Right ventricle myocardium inferior (tissue), 1 donor: Measurements from ENCODE around the gene PGA3. TPM values are rescaled to one million over a fixed set of nuclear protein-coding genes. Genes with fewer than 3 reads are reported as not detected.
"Not testable (repeated sequence)": the region's sequence is repeated elsewhere in the genome, so short reads cannot be mapped to it uniquely, and the experiment has no call there.

ENCODE experiments used
- ATAC-seq: fragments of 200-7000 bp; cut with Tn5 transposase; one replicate; pipeline ENCODE4 v1.9.1; 2020; ENCODE audit warnings: mild to moderate bottlenecking, moderate library complexity
- DNase-seq: peaks from one replicate; pipeline ENCODE4 v3.0.0; 2021; ENCODE audit errors: missing footprints
- intact Hi-C: fragments of 100-400 bp; cut with DNase I; formaldehyde crosslinking; loops from one replicate; pipeline ENCODE4 v1.11.0; 2022
- total RNA-seq: library from RNA; stranded (reverse); fragmentation: NEBNext Ultra II Directional; extraction: Animal tissue kit (Norgen Biotek cat#: 25700); gene quantifications from one replicate; pipeline ENCODE4 v1.2.1, GENCODE V29; 2021
- donor health status: DM: no; HTN: yes; CAD: no; lungs with severe emphysema.

Gene PGA3
- total RNA-seq, 1 donor from 2014 or later, result 1.2 TPM

DNA sequence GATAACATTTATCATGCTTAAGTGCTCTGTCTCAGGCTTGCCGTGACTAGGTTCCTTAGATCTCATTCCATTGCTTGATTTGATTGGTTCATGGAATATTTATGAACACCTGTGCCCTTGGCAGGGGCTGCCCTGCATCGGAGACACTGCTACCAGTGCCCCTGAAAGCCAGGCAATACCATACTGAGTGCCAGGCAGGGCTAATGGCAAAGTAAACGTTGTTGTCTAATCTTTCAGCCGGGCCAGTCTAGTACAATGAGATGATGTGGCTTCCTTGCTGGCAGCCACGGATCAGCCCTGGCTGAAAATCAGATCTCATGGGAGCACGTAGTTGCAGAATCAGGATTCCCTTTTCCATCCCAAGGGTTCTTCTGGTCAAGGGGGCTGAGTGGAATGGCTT lies 5.0 kb upstream of the PGA3 start:
- no peak for DNase-seq
- no peak for ATAC-seq
- intact Hi-C loops, result no loop called here

DNA sequence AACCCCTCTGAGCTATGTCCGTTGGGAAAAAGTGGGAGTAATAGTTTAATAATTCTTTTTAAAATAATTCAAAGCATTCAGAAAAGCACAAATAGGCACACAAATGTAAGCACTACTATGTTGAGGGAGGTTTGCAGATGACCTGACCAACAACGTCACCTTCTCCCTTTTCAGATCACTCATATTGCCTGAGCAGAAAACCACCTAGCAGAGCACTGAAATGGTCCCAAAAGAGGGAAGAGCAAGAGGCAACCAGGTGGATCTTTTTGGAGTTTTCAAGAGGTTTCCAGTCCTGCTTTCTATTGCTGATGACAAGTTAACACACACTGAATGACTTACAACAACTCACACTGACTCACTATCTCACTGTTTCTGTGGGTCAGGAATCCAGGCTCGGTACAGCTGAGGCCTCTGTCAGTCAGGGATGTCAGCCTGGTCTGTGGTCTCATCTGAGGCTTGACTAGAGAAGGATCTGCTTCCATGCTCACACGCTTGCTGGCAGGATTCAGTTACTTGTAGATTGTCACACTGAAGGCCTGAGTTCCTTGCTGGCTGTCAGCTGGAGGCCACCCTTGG lies 4.3 kb upstream of the PGA3 start:
- ATAC-seq (no peak), DNase-seq (no peak)
- intact Hi-C loops, result no loop called here

DNA sequence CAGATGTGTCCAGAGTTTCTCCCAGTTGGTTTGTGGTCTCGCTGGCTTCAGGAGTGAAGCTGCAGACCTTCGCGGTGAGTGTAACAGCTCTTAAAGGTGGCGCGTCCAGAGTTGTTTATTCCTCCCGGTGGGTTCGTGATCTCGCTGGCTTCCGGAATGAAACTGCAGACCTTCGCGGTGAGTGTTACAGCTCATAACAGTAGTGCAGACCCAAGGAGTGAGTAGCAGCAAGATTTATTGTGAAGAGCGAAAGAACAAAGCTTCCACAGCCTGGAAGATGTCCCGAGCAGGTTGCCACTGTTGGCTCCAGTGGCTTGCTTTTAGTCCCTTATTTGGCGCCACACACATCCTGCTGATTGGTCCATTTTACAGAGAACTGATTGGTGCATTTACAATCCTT lies 1.8 kb upstream of the PGA3 start:
- ATAC-seq, result no peak
- intact Hi-C loops, result no loop called here
- DNase-seq, result no peak

DNA sequence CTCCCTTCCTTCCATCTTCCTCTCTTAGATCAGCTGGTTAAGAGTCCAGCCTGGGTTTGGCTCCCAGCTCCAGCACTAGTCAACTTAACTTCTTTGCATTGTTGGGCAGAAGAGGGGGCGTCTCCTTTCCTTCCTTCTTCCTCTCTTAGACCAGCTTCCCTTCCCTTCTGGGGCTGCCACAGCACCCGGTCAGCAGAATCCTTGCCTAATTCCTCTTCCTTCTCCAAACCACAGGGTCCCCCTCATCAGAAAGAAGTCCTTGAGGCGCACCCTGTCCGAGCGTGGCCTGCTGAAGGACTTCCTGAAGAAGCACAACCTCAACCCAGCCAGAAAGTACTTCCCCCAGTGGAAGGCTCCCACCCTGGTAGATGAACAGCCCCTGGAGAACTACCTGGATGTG lies 558 bp downstream of the PGA3 start:
- peak; percentile 54 for ATAC-seq

DNA sequence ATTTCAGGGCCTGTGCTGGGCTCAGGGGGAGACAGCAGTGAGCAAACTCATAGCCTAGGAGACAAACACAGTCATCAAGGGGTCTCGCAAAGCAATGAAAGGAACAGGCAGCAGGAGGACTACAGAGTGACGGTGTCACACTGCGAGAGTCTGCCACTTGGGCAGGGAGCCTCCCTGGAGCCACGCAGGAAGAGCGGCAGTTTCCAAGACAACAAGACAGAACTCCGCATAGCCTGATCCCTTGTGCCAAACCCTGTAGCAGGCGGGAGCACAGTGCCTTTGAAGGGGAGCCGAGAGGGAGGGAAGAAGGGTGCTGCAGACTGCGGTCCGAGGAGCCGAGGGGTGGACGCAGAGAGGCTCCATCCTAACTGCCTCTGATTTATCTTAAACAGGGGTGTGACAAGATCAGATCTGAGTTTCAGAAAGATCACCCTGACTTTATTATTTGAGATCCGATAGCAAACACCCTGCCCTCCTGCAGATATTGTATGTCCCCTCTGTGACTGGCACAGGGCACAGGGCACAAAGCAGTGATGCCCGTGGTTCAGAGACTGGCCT lies 1.3 kb downstream of the PGA3 start:
- ATAC-seq, DNase-seq, intact Hi-C loops: not testable (repeated sequence)

More for the DNA sequence above, 558 bp downstream of the PGA3 start:
- DNase-seq, intact Hi-C loops: not testable (repeated sequence)

DNA sequence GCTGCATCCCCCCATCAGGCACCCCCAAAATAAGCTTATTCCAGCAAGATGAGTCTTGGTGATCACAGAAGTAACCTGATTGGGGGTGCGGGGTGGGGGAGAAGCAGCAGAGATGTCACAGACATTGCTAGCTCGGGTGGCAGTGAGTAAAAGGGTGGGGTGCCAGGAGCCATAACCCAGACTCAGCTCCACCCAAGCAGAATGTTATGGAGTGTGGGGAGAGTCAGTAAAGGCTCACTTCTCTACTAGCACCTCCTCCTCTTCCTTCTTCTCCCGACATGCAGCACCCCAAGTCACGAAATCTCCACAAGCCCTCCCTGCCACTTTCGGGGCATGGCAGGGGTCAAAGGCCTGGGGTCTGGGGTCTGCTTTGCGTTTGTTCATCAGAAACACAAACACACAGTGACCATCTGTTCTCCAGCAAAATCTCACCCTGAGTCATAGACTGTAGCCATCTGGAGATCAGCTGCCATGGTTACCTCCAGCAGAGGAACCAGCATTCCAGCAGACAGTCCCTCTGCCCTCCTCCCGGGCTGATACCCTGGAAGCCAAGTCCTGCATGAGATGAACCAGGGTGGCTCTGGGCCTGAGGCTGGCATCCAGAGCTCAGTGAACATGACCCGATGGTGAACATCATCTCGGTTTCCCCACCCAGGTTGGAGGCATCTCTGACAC lies 4.5 kb downstream of the PGA3 start:
- DNase-seq, ATAC-seq, intact Hi-C loops: not testable (repeated sequence)

DNA sequence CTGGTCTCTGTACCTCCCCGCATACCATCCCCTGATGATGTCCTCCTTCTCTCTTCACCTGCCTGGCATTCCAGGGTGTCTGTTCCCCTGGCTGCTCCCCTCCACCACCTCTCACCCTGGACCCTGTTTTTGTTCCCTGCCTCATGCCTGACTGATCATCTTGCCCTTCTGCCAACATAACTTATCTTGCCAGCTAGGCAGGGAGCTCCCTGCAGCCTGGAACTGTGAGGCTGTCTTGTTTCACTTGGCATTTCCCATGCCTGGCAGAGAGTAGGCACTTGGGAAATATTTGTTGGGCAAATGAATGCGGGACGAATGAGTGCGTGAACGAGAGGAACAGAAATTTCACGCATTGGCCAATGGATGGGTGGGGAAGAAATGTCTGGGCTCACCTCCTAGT lies 7.3 kb downstream of the PGA3 start:
- intact Hi-C loops, DNase-seq: not testable (repeated sequence)
- ATAC-seq, result peak; percentile 21

DNA sequence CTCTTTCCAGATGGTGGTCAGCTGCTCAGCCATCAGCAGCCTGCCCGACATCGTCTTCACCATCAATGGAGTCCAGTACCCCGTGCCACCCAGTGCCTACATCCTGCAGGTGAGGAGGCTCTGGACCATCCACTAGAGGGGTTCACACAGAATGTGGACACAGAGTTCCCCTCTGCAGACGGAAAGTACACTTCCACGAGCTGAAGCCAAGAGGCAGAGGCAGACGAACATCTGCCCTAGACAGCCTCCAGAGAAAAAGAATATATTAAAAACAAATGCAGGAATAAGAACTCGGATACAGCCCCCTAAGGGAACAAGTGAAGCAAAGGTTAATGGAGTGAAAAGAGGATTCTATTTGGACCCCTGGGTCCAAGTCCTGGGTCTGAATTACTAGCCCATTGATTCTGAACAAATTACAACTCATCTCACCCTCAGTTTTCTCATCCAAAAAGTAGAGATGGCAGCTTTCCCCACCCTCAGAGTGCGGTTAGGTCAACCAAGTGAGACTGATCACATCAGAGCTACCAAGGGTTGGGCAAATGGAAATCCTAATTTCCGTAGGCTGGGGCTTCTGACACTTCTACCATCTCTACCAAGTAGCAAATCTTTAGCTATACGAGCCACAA lies 8.1 kb downstream of the PGA3 start:
- DNase-seq, ATAC-seq, intact Hi-C loops: not testable (repeated sequence)

DNA sequence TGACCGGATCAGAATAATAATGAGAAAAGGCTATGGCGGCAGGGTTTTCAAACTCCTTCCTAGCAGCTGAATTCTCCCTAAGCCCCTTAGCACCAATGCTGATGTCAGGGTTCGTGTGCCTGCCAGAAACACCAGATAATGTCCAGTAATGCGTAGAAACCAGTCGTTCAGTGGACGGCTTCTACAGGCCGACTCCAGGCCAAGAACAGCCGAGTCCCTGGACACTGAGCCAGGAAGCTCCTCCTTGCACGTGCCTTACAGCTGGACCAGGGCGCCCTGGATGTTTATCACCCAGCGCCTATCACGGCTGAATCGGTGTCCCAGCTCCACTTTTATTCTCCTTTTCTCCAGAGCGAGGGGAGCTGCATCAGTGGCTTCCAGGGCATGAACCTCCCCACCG lies 8.9 kb downstream of the PGA3 start:
- intact Hi-C loops, DNase-seq: not testable (repeated sequence)
- peak; percentile 77 for ATAC-seq

DNA sequence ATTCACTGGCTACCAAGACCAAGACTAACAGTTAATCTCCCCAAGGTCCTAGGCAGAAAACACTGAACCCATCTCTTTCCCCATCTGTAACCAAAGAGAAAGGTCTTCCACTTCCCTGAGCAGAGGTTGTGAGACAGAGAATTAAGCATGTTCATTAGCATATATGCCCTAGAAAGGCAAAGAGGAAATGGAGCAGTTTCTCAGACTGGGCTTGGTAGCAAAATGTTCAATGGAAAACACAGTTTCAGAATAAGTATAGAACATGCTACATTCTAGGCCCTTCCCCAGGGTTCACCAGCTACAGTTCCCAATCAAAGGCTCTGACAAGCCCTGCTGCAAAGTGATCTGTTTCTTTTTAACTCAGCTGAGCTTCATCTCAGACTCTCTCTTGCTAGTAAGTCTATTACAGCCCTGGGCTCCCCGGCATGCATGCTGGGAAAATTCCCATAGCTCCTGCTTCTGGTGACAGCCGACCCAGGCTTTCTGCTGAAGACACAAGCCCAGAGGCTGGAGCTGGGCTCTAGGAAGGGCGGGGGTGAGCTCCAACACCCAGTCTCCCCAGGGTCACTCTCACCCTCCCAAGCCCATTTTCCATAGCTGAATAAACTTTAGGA lies 10.5 kb downstream of the PGA3 start:
- ATAC-seq, DNase-seq, intact Hi-C loops: not testable (repeated sequence)

DNA sequence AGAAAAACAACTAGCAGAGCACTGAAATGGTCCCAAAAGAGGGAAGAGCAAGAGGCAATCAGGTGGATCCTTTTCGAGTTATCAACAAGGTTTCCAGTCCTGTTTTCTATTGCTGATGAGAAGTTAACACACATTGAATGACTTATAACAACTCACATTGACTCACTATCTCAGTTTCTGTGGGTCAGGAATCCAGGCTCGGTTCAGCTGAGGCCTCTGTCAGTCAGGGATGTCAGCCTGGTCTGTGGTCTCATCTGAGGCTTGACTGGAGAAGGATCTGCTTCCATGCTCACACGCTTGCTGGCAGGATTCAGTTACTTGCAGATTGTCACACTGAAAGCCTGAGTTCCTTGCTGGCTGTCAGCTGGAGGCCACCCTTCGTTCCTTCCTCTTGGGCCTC lies 15.0 kb downstream of the PGA3 start:
- ATAC-seq, DNase-seq, intact Hi-C loops: not testable (repeated sequence)

DNA sequence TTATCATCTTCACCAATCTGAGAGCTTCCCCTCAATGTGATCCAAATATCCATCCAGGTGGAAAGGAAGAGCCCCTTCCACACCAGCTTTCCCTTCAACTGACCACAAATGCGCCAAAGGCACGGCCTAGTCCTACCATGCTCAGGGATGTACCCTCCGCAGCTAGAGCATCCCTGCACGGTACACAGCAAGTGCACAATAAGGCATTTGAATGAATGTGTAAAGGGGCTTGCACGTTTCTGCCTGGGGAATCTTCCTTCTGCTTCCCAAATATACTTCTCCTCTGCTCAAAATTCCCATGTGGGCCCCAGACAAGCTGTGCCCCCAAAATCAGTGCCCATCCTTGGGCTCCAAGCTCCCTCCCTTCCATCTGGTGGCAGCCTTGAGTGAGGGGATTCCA lies 15.7 kb downstream of the PGA3 start:
- intact Hi-C loops, ATAC-seq, DNase-seq: not testable (repeated sequence)

DNA sequence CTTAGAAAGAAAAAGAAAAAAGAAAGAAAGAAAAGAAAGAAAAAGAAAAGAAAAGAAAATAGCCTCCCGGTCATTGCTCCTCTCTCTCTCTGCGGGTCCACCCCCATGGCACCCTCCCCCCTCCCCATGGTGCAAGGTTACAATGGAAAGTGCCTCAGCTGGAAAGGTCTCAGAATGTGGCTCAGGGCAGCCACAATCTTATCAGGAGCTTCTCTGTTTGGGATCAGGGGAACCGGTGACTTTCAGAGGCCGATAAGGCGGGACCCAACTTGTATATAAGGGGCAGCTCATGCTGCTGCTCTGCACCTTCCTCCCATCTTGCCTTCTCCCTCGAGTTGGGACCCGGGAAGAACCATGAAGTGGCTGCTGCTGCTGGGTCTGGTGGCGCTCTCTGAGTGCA lies 18.7 kb downstream of the PGA3 start, which contains the start of gene PGA4:
TSS of gene PGA4 (plus strand) at position 301 of the 400 bp plus-strand sequence. CDS start at position 355, 54 bp downstream.
- intact Hi-C loops, DNase-seq, ATAC-seq: not testable (repeated sequence)

DNA sequence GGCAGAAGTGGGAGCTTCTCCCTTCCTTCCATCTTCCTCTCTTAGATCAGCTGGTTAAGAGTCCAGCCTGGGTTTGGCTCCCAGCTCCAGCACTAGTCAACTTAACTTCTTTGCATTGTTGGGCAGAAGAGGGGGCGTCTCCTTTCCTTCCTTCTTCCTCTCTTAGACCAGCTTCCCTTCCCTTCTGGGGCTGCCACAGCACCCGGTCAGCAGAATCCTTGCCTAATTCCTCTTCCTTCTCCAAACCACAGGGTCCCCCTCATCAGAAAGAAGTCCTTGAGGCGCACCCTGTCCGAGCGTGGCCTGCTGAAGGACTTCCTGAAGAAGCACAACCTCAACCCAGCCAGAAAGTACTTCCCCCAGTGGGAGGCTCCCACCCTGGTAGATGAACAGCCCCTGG lies 19.4 kb downstream of the PGA3 start:
- peak; percentile 68 for ATAC-seq
- DNase-seq, intact Hi-C loops: not testable (repeated sequence)

DNA sequence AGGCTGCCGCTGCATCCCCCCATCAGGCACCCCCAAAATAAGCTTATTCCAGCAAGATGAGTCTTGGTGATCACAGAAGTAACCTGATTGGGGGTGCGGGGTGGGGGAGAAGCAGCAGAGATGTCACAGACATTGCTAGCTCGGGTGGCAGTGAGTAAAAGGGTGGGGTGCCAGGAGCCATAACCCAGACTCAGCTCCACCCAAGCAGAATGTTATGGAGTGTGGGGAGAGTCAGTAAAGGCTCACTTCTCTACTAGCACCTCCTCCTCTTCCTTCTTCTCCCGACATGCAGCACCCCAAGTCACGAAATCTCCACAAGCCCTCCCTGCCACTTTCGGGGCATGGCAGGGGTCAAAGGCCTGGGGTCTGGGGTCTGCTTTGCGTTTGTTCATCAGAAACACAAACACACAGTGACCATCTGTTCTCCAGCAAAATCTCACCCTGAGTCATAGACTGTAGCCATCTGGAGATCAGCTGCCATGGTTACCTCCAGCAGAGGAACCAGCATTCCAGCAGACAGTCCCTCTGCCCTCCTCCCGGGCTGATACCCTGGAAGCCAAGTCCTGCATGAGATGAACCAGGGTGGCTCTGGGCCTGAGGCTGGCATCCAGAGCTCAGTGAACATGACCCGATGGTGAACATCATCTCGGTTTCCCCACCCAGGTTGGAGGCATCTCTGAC lies 23.3 kb downstream of the PGA3 start:
- ATAC-seq, intact Hi-C loops, DNase-seq: not testable (repeated sequence)

DNA sequence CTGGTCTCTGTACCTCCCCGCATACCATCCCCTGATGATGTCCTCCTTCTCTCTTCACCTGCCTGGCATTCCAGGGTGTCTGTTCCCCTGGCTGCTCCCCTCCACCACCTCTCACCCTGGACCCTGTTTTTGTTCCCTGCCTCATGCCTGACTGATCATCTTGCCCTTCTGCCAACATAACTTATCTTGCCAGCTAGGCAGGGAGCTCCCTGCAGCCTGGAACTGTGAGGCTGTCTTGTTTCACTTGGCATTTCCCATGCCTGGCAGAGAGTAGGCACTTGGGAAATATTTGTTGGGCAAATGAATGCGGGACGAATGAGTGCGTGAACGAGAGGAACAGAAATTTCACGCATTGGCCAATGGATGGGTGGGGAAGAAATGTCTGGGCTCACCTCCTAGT lies 26.1 kb downstream of the PGA3 start:
- peak; percentile 26 for ATAC-seq
- DNase-seq, intact Hi-C loops: not testable (repeated sequence)

DNA sequence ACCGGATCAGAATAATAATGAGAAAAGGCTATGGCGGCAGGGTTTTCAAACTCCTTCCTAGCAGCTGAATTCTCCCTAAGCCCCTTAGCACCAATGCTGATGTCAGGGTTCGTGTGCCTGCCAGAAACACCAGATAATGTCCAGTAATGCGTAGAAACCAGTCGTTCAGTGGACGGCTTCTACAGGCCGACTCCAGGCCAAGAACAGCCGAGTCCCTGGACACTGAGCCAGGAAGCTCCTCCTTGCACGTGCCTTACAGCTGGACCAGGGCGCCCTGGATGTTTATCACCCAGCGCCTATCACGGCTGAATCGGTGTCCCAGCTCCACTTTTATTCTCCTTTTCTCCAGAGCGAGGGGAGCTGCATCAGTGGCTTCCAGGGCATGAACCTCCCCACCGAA lies 27.7 kb downstream of the PGA3 start:
- peak; percentile 82 for ATAC-seq
- intact Hi-C loops, DNase-seq: not testable (repeated sequence)

DNA sequence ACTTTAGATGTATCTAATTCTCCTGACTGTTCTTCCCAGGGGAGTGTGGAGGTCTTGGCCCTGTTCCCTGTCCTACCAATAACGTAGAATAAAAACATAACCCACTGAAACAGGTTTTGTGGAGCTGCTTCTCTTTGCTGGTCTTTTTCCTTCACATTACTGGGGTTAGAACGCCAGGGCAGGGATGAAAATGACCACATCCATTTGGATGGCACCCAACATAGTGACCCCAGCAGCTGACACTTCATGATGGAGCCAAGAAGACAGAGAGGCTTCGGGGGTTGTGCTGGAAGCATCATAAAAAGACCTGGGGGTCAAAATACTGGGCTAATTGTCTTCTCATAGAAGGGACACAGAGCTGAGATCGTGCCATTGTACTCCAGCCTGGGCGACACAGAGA lies 28.3 kb downstream of the PGA3 start:
- intact Hi-C loops, ATAC-seq, DNase-seq: not testable (repeated sequence)
